ENCODE data around the gene ARHGEF26. TPM values are rescaled to one million over a fixed set of nuclear protein-coding genes. Genes with fewer than 3 reads are reported as not detected.

ARHGEF26 gene
- polyA plus RNA-seq, 3 donors, result 0.05 TPM; not detected in 2

DNA sequence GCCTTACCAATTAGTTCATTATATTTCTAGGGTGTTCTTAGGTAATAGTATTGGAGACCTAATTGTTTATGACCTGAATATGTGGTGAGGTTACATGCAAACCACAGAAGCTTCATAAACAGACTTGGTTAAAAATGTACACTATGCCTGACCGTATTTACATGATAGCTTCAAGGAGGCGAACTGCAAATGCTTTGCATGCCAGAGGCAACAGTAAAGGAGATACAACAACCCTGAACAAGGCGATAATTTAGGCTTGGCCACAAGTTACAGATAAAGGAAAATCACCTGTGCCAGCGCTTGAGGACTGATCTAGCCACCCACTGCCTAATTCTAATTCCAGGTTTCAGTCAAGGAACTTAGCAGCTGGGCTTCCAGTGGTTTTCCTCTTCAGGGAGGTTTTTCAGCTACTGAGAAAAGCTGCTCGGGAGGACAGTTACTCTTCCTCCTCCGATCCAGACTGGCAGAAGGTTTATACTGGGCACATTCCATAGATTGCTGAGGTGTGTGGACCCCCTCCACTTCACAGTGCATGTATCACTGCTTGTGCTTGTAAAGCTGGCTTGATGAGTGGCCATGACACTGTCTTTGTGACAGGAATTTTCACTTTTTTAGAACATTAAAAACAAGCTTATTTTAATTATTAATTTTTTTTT lies 107.5 kb downstream of the ARHGEF26 start:
- DNase-seq, result no peak
- peaks cover 6 to 14% of the 10 kb centered on the region in 2 donors for H3K4me1 ChIP-seq (ENCODE audit: control insufficient read depth in 1 of 2, insufficient read depth in 2 of 2, low read length in 2 of 2)
- intact Hi-C loops (cut with micrococcal nuclease), result no loop called here
- 100% methylated on average over 4 of the region's 6 CpGs for WGBS (ENCODE audit: insufficient coverage)
- Mint-ChIP-seq H3K4me3 (no peak overlapping the region), H3K27me3 (ENCODE audit: low read depth in 3 of 3) (no peaks in the 10 kb centered on the region), H3K36me3 (no peaks in the 10 kb centered on the region), H3K27ac (no peak overlapping the region), H3K4me1 (peaks cover 13% of the 10 kb centered on the region), H3K9me3 (no peaks in the 10 kb centered on the region)
- H2AFZ ChIP-seq (ENCODE audit: insufficient read depth, low read depth, low read length, poor library complexity, severe bottlenecking), result no peak overlapping the region
- no peaks in the 10 kb centered on the region for H3K27me3 ChIP-seq (ENCODE audit: control insufficient read depth in 2 of 2, insufficient read depth in 2 of 2, low read length in 2 of 2)
- no peak overlapping the region for H3K4me2 ChIP-seq (replicated peaks; ENCODE audit: extremely low read depth, low read length, poor library complexity, severe bottlenecking)
- no peaks in the 10 kb centered on the region for H3K36me3 ChIP-seq (replicated peaks in 1 of 2; ENCODE audit: control insufficient read depth in 1 of 2, insufficient read depth in 2 of 2, low read length in 2 of 2)
- TF ChIP-seq, protein P1, sequence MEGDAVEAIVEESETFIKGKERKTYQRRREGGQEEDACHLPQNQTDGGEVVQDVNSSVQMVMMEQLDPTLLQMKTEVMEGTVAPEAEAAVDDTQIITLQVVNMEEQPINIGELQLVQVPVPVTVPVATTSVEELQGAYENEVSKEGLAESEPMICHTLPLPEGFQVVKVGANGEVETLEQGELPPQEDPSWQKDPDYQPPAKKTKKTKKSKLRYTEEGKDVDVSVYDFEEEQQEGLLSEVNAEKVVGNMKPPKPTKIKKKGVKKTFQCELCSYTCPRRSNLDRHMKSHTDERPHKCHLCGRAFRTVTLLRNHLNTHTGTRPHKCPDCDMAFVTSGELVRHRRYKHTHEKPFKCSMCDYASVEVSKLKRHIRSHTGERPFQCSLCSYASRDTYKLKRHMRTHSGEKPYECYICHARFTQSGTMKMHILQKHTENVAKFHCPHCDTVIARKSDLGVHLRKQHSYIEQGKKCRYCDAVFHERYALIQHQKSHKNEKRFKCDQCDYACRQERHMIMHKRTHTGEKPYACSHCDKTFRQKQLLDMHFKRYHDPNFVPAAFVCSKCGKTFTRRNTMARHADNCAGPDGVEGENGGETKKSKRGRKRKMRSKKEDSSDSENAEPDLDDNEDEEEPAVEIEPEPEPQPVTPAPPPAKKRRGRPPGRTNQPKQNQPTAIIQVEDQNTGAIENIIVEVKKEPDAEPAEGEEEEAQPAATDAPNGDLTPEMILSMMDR (IDR thresholded peaks at IDR 0.05), result no peak
- no peaks in the 10 kb centered on the region for H3K79me2 ChIP-seq (ENCODE audit: insufficient read depth, low read length)
- no peak overlapping the region for H3K27ac ChIP-seq (ENCODE audit: low read depth in 1 of 2, low read length in 2 of 2)
- H3K4me3 ChIP-seq (replicated peaks in 1 of 3; ENCODE audit: low read depth in 2 of 3, low read length in 3 of 3), result no peak overlapping the region
- H3K9me3 ChIP-seq (replicated peaks in 1 of 2; ENCODE audit: control insufficient read depth in 1 of 2, insufficient read depth in 1 of 2, low read length in 2 of 2), result no peaks in the 10 kb centered on the region
- no peak overlapping the region for H3K9ac ChIP-seq (ENCODE audit: insufficient read depth, low read length, poor library complexity, severe bottlenecking)
- H4K20me1 ChIP-seq (ENCODE audit: insufficient read depth, low read length), result no peaks in the 10 kb centered on the region

DNA sequence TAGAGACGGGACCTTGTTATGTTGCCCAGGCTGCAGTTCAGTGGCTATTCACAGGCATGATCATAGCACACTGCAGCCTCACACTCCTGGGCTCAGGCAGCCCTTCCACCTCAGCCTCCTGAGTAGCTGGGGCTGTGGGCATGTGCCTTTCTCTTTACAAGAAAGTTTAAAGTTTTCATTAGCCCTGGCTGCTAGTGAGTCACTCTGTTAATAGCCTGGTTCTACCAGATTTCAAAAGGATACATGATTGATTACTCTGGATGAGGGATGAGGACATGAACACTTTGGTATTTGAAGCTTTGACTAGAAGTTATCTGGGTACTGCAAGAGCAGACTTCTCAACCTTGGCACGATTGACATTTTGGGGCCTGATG lies 108.0 kb downstream of the ARHGEF26 start:
- Histone ChIP-seq H3K4me2 (replicated peaks; ENCODE audit: extremely low read depth, low read length, poor library complexity, severe bottlenecking) (no peak overlapping the region), H3K27ac (ENCODE audit: low read depth in 1 of 2, low read length in 2 of 2) (no peak overlapping the region), H3K27me3 (ENCODE audit: control insufficient read depth in 2 of 2, insufficient read depth in 2 of 2, low read length in 2 of 2) (no peaks in the 10 kb centered on the region), H3K79me2 (ENCODE audit: insufficient read depth, low read length) (no peaks in the 10 kb centered on the region), H3K4me3 (replicated peaks in 1 of 3; ENCODE audit: low read depth in 2 of 3, low read length in 3 of 3) (no peak overlapping the region), H3K9me3 (replicated peaks in 1 of 2; ENCODE audit: control insufficient read depth in 1 of 2, insufficient read depth in 1 of 2, low read length in 2 of 2) (no peaks in the 10 kb centered on the region), H2AFZ (ENCODE audit: insufficient read depth, low read depth, low read length, poor library complexity, severe bottlenecking) (no peak overlapping the region), H3K9ac (ENCODE audit: insufficient read depth, low read length, poor library complexity, severe bottlenecking) (no peak overlapping the region), H3K36me3 (replicated peaks in 1 of 2; ENCODE audit: control insufficient read depth in 1 of 2, insufficient read depth in 2 of 2, low read length in 2 of 2) (no peaks in the 10 kb centered on the region), H4K20me1 (ENCODE audit: insufficient read depth, low read length) (no peaks in the 10 kb centered on the region), H3K4me1 (ENCODE audit: control insufficient read depth in 1 of 2, insufficient read depth in 2 of 2, low read length in 2 of 2) (peaks cover 5 to 10% of the 10 kb centered on the region in 2 donors)
- Mint-ChIP-seq H3K4me3 (no peak overlapping the region), H3K9me3 (no peaks in the 10 kb centered on the region), H3K36me3 (no peaks in the 10 kb centered on the region), H3K4me1 (peaks cover 8% of the 10 kb centered on the region), H3K27me3 (ENCODE audit: low read depth in 3 of 3) (peaks cover 0 to 2% (median 0%) of the 10 kb centered on the region in 3 donors), H3K27ac (no peak overlapping the region)
- DNase-seq, result no peak
- intact Hi-C loops (cut with micrococcal nuclease), result no loop called here
- no CpG with 5 or more reads among the region's 2 CpGs for WGBS (ENCODE audit: insufficient coverage)
- TF ChIP-seq, protein P1 (IDR thresholded peaks at IDR 0.05), result no peak
